GM12878 (cell line): ENCODE measurements around the gene UNC13B. TPM values are rescaled to one million over a fixed set of nuclear protein-coding genes. Genes with fewer than 3 reads are reported as not detected.

ENCODE experiments used
- ATAC-seq: fragments of 200-7000 bp; cut with Tn5 transposase; 3 replicates; pipeline ENCODE4 v1.9.1; 2020; ENCODE audit warnings: mild to moderate bottlenecking, moderate library complexity
- BruUV-seq: library from RNA; stranded (reverse); fragments of 400-500 nt; replicated peaks from 2 replicates; lab custom pipeline; 2021; lab: Mats Ljungman, UMichigan
- CTCF ChIA-PET: fragments of 300-600 bp; sonication (Branson Sonifier 250); formaldehyde crosslinking; extraction: SDS; loops from one replicate; lab custom pipeline; 2021; ENCODE audit warnings: inconsistent platforms; lab: Yijun Ruan, JAX
- POLR2A ChIA-PET: fragments of 350-600 bp; formaldehyde crosslinking; extraction: SDS; loops from one replicate; lab custom pipeline; 2021; ENCODE audit warnings: inconsistent platforms; lab: Charles Lee
- RAD21 ChIA-PET: fragments of 300-600 bp; sonication (Branson Sonifier 250); formaldehyde crosslinking; loops from one replicate; lab custom pipeline; 2023; ENCODE audit warnings: antibody characterized with exemption; ENCODE audit not compliant: unreplicated experiment; lab: Charles Lee
- SMC1A ChIA-PET: fragments of 300-600 bp; sonication (Branson Sonifier 250); formaldehyde crosslinking; loops from one replicate; lab custom pipeline; 2023; ENCODE audit not compliant: unreplicated experiment, uncharacterized antibody; lab: Charles Lee
- DNase-seq: peaks from one replicate; pipeline ENCODE4 v3.0.0-alpha.2; 2011; ENCODE audit warnings: low read depth, low spot score
- FAIRE-seq: peaks from 3 replicates; lab custom pipeline; 2011; peaks lifted over from hg19 to GRCh38; lab: Jason Lieb, UNC
- H2AFZ ChIP-seq: 2 replicates; pipeline ENCODE4 v1.6.0; 2011; ENCODE audit warnings: low read depth, low read length, control low read depth; ENCODE audit not compliant: control insufficient read depth
- H3K27ac ChIP-seq: 2 replicates; pipeline ENCODE4 v1.5.1; 2011; ENCODE audit warnings: control low read depth; ENCODE audit not compliant: control insufficient read depth, insufficient read depth
- H3K27me3 ChIP-seq, 2 experiments: replicated peaks in 1 of 2; 2 replicates each; pipeline versions ENCODE4 v1.6.0 to v1.6.1; 2011; ENCODE audit warnings: low read length in 1 of 2; ENCODE audit not compliant: control insufficient read depth in 2 of 2, insufficient read depth in 2 of 2
- H3K36me3 ChIP-seq, 2 experiments: 2 replicates each; pipeline ENCODE4 v1.5.1; 2011; ENCODE audit warnings: low read length in 1 of 2; ENCODE audit not compliant: control insufficient read depth in 2 of 2, insufficient read depth in 2 of 2
- H3K4me1 ChIP-seq: 2 replicates; pipeline ENCODE4 v1.6.1; 2011; ENCODE audit warnings: mild to moderate bottlenecking, low read length, moderate library complexity, mixed read lengths; ENCODE audit not compliant: control insufficient read depth, insufficient read depth
- H3K4me2 ChIP-seq: 2 replicates; pipeline ENCODE4 v1.6.0; 2011; ENCODE audit warnings: control low read depth; ENCODE audit not compliant: control insufficient read depth, insufficient read depth
- H3K4me3 ChIP-seq: fragments of 200-600 bp; sonication (generic); 2 replicates; pipeline ENCODE4 v1.5.1; 2016
- H3K79me2 ChIP-seq: 2 replicates; pipeline ENCODE4 v1.6.0; 2011; ENCODE audit warnings: low read length; ENCODE audit not compliant: control insufficient read depth, insufficient read depth
- H3K9ac ChIP-seq: 2 replicates; pipeline ENCODE4 v1.8.0; 2011; ENCODE audit warnings: low read length, control low read depth, mixed read lengths; ENCODE audit not compliant: control insufficient read depth, insufficient read depth
- H3K9me3 ChIP-seq: replicated peaks from 3 replicates; pipeline ENCODE4 v1.5.1; 2011; ENCODE audit warnings: mild to moderate bottlenecking, low read length; ENCODE audit not compliant: control insufficient read depth, insufficient read depth
- H4K20me1 ChIP-seq: 2 replicates; pipeline ENCODE4 v1.6.0; 2011; ENCODE audit not compliant: control insufficient read depth, insufficient read depth
- MYB ChIP-seq: fragments of 150-350 bp; IDR thresholded peaks from 2 replicates; pipeline ENCODE4 v1.6.1; 2014; ENCODE audit warnings: mild to moderate bottlenecking, low read depth, low read length, borderline replicate concordance
- SIX5 ChIP-seq: IDR thresholded peaks from 2 replicates; pipeline ENCODE4 v1.6.1; 2011; ENCODE audit warnings: mild to moderate bottlenecking, low read depth, low read length, moderate library complexity; ENCODE audit not compliant: severe bottlenecking
- SPI1 ChIP-seq: IDR thresholded peaks from 2 replicates; pipeline ENCODE4 v1.6.1; 2011; ENCODE audit warnings: low read depth, mild to moderate bottlenecking, low read length, moderate library complexity, borderline replicate concordance; ENCODE audit not compliant: insufficient read depth
- STAT1 ChIP-seq: fragments of 450-650 bp; conservative IDR thresholded peaks from 2 replicates; pipeline ENCODE4 v1.6.1; 2014; ENCODE audit warnings: antibody characterized with exemption, mild to moderate bottlenecking
- STAT3 ChIP-seq: IDR thresholded peaks from 2 replicates; pipeline ENCODE4 v1.6.1; 2011; ENCODE audit warnings: low read depth, low read length, improper control_type of control experiment
- ZBTB11 ChIP-seq: fragments of 450-650 bp; formaldehyde crosslinking; IDR thresholded peaks from 2 replicates; pipeline ENCODE4 v1.5.0; 2022; ENCODE audit warnings: mild to moderate bottlenecking, missing genetic modification characterization
- ZBTB40 ChIP-seq: fragments of 450-650 bp; IDR thresholded peaks from 2 replicates; pipeline ENCODE4 v1.6.1; 2016; ENCODE audit warnings: mild to moderate bottlenecking, moderate library complexity, borderline replicate concordance
- WGBS: methylation state at CpG from one replicate; pipeline ENCODE4 v1.1.6; 2016; ENCODE audit warnings: low lambda C conversion rate; ENCODE audit not compliant: insufficient replicate concordance, insufficient coverage; ENCODE audit errors: missing lambda C conversion rate; 5-methylcytosine and 5-hydroxymethylcytosine counted together
- in situ Hi-C: fragments of 300-500 bp; cut with MboI; formaldehyde crosslinking; loops from 9 replicates; pipeline ENCODE4 v1.14.3; 2018; ENCODE audit warnings: mixed read lengths
- intact Hi-C: fragments of 100-400 bp; cut with micrococcal nuclease; formaldehyde crosslinking; loops from one replicate; pipeline ENCODE4 v1.14.2; 2022; ENCODE audit not compliant: unreplicated experiment
- polyA plus RNA-seq, 11 experiments: library from polyadenylated mRNA; depleted of rRNA in 4 of 11; unstranded in 6 of 11; stranded (reverse) in 5 of 11; fragments of >200 nt; fragmentation: Nextera tagmentation in 4 of 11; fragmentation: Illumina TruSeq in 1 of 11; extraction: Ambion mirVana in 4 of 11; extraction: Trizol in 1 of 11; gene quantifications; 1 replicate in 1 of 11; 2 replicates in 10 of 11; pipeline versions ENCODE4 v1.2.1 to v1.2.3, GENCODE V29; 2011 to 2016; ENCODE audit warnings: inconsistent platforms in 2 of 11, missing spikeins in 2 of 11, low read depth in 1 of 11
- total RNA-seq, 4 experiments: library from RNA; depleted of rRNA in 3 of 4; stranded (reverse); fragments of >200 nt in 3 of 4; fragmentation: Illumina TruSeq in 1 of 4; extraction: Trizol in 1 of 4; gene quantifications; 2 replicates each; pipeline versions ENCODE4 v1.2.1 to v1.2.3, GENCODE V29; 2013 to 2021

The UNC13B gene
- total and polyA plus RNA-seq, 10 of the 15 experiments (the other 5 are each of a cell fraction or from before 2014, with no cell fraction given) = under 0.01 to 0.42 (median 0.06) TPM; not detected in 4

- H3K4me2 ChIP-seq = no peak overlapping the region
- RAD21 ChIA-PET = no interaction called here
- intact Hi-C loops = no loop called here
- no peak for TF ChIP-seq SPI1
- no peak for TF ChIP-seq ZBTB11 (CRISPR knock-in tag)
- TF ChIP-seq ZBTB40 = no peak
- no peak for TF ChIP-seq STAT3
- no peak for TF ChIP-seq SIX5
- no peak for TF ChIP-seq STAT1
- TF ChIP-seq MYB = no peak
- TF ChIP-seq, all 136 proteins: peak for 0
- DNase-seq = no peak
- no peaks in the 10 kb centered on the region for H3K9me3 ChIP-seq
- POLR2A ChIA-PET = no interaction called here
- H3K4me1 ChIP-seq = no peaks in the 10 kb centered on the region
- ATAC-seq = no peak
- no peak overlapping the region for H3K9ac ChIP-seq
- no peak overlapping the region for H2AFZ ChIP-seq
- 11% methylated on average over 3 of the region's 3 CpGs for WGBS
- no TSS peak for BruUV-seq
- no peaks in the 10 kb centered on the region for H4K20me1 ChIP-seq
- H3K27ac ChIP-seq = no peak overlapping the region
- CTCF ChIA-PET = no interaction called here
- H3K4me3 ChIP-seq = no peak overlapping the region
- SMC1A ChIA-PET = no interaction called here
- H3K36me3 ChIP-seq = no peaks in the 10 kb centered on the region
- H3K27me3 ChIP-seq = no peaks in the 10 kb centered on the region
- H3K79me2 ChIP-seq = no peaks in the 10 kb centered on the region
- in situ Hi-C loops = no loop called here
- FAIRE-seq = no peak
Measured at GRCh38 chr9:35350827-35351549, 189.2 kb downstream of the UNC13B start.
